ENCODE data around the gene FAM114A1.
"Not testable (repeated sequence)": the region's sequence is repeated elsewhere in the genome, so short reads cannot be mapped to it uniquely, and the experiment has no call there.

The FAM114A1 gene

GRCh38 chr4:38931125-38931524, 63.5 kb downstream of the FAM114A1 start:
- no peak overlapping the region for H3K27ac ChIP-seq (ENCODE audit: low read depth, low read length)
- H3K9ac ChIP-seq (ENCODE audit: low read length), result no peak overlapping the region
- H3K36me3 ChIP-seq (ENCODE audit: control insufficient read depth, insufficient read depth, low read length), result peaks cover 17% of the 10 kb centered on the region
- H3K27me3 ChIP-seq (ENCODE audit: control insufficient read depth, insufficient read depth, low read length), result no peaks in the 10 kb centered on the region
- no peak overlapping the region for H3K4me3 ChIP-seq (ENCODE audit: low read depth, low read length)
- no peaks in the 10 kb centered on the region for H3K9me3 ChIP-seq (ENCODE audit: control insufficient read depth, insufficient read depth, low read depth, low read length)
- H3K4me1 ChIP-seq (ENCODE audit: control insufficient read depth, insufficient read depth, low read length), result no peaks in the 10 kb centered on the region

GRCh38 chr4:38935391-38936073, 67.9 kb downstream of the FAM114A1 start:
- H3K36me3 ChIP-seq (ENCODE audit: control insufficient read depth, insufficient read depth, low read length), result peaks cover 22% of the 10 kb centered on the region
- no peak overlapping the region for H3K4me3 ChIP-seq (ENCODE audit: low read depth, low read length)
- no peaks in the 10 kb centered on the region for H3K4me1 ChIP-seq (ENCODE audit: control insufficient read depth, insufficient read depth, low read length)
- H3K27ac ChIP-seq (ENCODE audit: low read depth, low read length), result no peak overlapping the region
- no peak overlapping the region for H3K9ac ChIP-seq (ENCODE audit: low read length)
- H3K27me3 ChIP-seq (ENCODE audit: control insufficient read depth, insufficient read depth, low read length), result no peaks in the 10 kb centered on the region
- no peaks in the 10 kb centered on the region for H3K9me3 ChIP-seq (ENCODE audit: control insufficient read depth, insufficient read depth, low read depth, low read length)

GRCh38 chr4:38939165-38939564, 71.6 kb downstream of the FAM114A1 start:
- H3K27ac ChIP-seq (ENCODE audit: low read depth, low read length), result no peak overlapping the region
- H3K9me3 ChIP-seq (ENCODE audit: control insufficient read depth, insufficient read depth, low read depth, low read length), result no peaks in the 10 kb centered on the region
- no peak overlapping the region for H3K9ac ChIP-seq (ENCODE audit: low read length)
- no peaks in the 10 kb centered on the region for H3K27me3 ChIP-seq (ENCODE audit: control insufficient read depth, insufficient read depth, low read length)
- H3K4me3 ChIP-seq (ENCODE audit: low read depth, low read length), result no peak overlapping the region
- H3K36me3 ChIP-seq (ENCODE audit: control insufficient read depth, insufficient read depth, low read length), result peaks cover 11% of the 10 kb centered on the region; the same call in 1 of the 2 replicates
- H3K4me1 ChIP-seq (ENCODE audit: control insufficient read depth, insufficient read depth, low read length), result no peaks in the 10 kb centered on the region

DNA sequence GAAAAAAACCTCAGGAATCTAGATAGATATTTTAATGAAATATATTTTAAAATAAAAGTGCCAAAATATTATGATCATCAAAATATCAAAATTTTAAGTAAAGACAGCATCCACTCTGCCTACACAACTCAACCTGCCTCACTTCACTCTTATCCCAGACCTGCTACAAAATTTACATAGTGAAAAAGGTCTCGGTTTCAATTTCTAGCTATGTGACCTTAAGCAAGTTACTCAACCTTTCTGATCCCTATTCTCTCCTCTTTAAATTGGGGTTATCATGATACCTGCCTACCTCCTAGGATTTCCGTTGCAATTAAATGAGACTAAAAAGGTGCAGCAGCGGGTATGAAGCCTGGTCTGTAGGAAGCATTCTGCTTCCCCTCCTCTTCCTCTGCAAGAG, 72.9 kb downstream of the FAM114A1 start:
- no peaks in the 10 kb centered on the region for H3K9me3 ChIP-seq (ENCODE audit: control insufficient read depth, insufficient read depth, low read depth, low read length)
- H3K36me3 ChIP-seq (ENCODE audit: control insufficient read depth, insufficient read depth, low read length), result peaks cover 10% of the 10 kb centered on the region; the same call in 1 of the 2 replicates
- H3K4me1 ChIP-seq (ENCODE audit: control insufficient read depth, insufficient read depth, low read length), result no peaks in the 10 kb centered on the region
- no peak overlapping the region for H3K4me3 ChIP-seq (ENCODE audit: low read depth, low read length)
- H3K27ac ChIP-seq (ENCODE audit: low read depth, low read length), result no peak overlapping the region
- H3K9ac ChIP-seq (ENCODE audit: low read length), result no peak overlapping the region
- no peaks in the 10 kb centered on the region for H3K27me3 ChIP-seq (ENCODE audit: control insufficient read depth, insufficient read depth, low read length)

GRCh38 chr4:38941906-38942305, 74.3 kb downstream of the FAM114A1 start:
- not testable (repeated sequence) for H3K4me1 ChIP-seq (ENCODE audit: control insufficient read depth, insufficient read depth, low read length); H3K9ac ChIP-seq (ENCODE audit: low read length); H3K9me3 ChIP-seq (ENCODE audit: control insufficient read depth, insufficient read depth, low read depth, low read length); H3K4me3 ChIP-seq (ENCODE audit: low read depth, low read length); H3K27me3 ChIP-seq (ENCODE audit: control insufficient read depth, insufficient read depth, low read length); H3K27ac ChIP-seq (ENCODE audit: low read depth, low read length)
- peaks cover 10% of the 10 kb centered on the region; the same call in 1 of the 2 replicates for H3K36me3 ChIP-seq (ENCODE audit: control insufficient read depth, insufficient read depth, low read length)

DNA sequence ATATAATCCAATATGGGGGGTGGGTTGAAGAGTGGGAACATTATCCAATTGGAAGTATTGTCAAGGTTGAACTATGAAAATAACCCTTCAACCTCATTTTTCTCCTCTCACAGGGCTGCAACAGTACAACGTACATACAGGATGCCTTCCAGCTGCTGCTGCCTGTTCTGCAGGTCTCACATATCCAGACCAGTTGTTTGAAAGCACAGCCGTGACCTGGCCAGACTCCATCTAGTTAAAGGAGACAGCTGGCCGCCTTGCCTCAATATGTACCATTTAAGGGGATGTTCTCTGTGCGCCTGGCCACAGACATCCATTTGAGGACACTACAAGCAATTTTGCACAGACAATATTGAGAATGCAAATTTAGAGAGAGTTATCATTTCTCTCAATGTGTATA, 75.7 kb downstream of the FAM114A1 start:
- Histone ChIP-seq H3K27me3 (ENCODE audit: control insufficient read depth, insufficient read depth, low read length) (no peaks in the 10 kb centered on the region), H3K9me3 (ENCODE audit: control insufficient read depth, insufficient read depth, low read depth, low read length) (no peaks in the 10 kb centered on the region), H3K27ac (ENCODE audit: low read depth, low read length) (no peak overlapping the region), H3K4me3 (ENCODE audit: low read depth, low read length) (no peak overlapping the region), H3K9ac (ENCODE audit: low read length) (no peak overlapping the region), H3K4me1 (ENCODE audit: control insufficient read depth, insufficient read depth, low read length) (no peaks in the 10 kb centered on the region), H3K36me3 (ENCODE audit: control insufficient read depth, insufficient read depth, low read length) (peaks cover 2% of the 10 kb centered on the region; the same call in 1 of the 2 replicates)

- no peak overlapping the region for H3K9ac ChIP-seq (ENCODE audit: low read length)
- no peak overlapping the region for H3K27ac ChIP-seq (ENCODE audit: low read depth, low read length)
- H3K4me1 ChIP-seq (ENCODE audit: control insufficient read depth, insufficient read depth, low read length), result no peaks in the 10 kb centered on the region
- H3K36me3 ChIP-seq (ENCODE audit: control insufficient read depth, insufficient read depth, low read length), result no peaks in the 10 kb centered on the region
- H3K4me3 ChIP-seq (ENCODE audit: low read depth, low read length), result no peak overlapping the region
- H3K9me3 ChIP-seq (ENCODE audit: control insufficient read depth, insufficient read depth, low read depth, low read length), result no peaks in the 10 kb centered on the region
- no peaks in the 10 kb centered on the region for H3K27me3 ChIP-seq (ENCODE audit: control insufficient read depth, insufficient read depth, low read length)
Observed at GRCh38 chr4:38944440-38944839, 76.8 kb downstream of the FAM114A1 start.

DNA sequence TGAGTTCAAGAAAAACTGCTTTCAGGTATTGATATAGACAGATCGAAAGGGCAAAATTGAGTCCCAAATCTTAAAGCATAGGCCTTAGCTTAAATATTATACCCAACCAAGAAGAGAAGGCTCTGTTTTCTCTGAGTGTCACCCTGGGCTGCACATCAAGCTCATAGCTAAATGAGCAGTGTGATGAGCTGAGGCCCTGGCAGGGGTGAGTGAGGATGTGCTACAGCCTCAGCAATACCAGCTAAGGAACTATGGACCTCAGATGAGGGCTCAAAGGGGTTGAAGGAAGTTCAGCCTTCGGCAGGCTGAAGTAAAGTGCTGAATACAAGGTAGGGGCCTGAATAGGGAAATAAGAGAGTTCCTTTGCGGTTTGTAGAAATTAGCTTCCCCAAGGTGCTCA, 79.3 kb downstream of the FAM114A1 start:
- H3K4me1 ChIP-seq (ENCODE audit: control insufficient read depth, insufficient read depth, low read length), result no peaks in the 10 kb centered on the region
- H3K4me3 ChIP-seq (ENCODE audit: low read depth, low read length), result no peak overlapping the region
- no peak overlapping the region for H3K9ac ChIP-seq (ENCODE audit: low read length)
- H3K36me3 ChIP-seq (ENCODE audit: control insufficient read depth, insufficient read depth, low read length), result no peaks in the 10 kb centered on the region
- no peaks in the 10 kb centered on the region for H3K9me3 ChIP-seq (ENCODE audit: control insufficient read depth, insufficient read depth, low read depth, low read length)
- H3K27ac ChIP-seq (ENCODE audit: low read depth, low read length), result no peak overlapping the region
- H3K27me3 ChIP-seq (ENCODE audit: control insufficient read depth, insufficient read depth, low read length), result no peaks in the 10 kb centered on the region

GRCh38 chr4:38948551-38948950, 80.9 kb downstream of the FAM114A1 start:
- Histone ChIP-seq H3K9ac (ENCODE audit: low read length) (no peak overlapping the region), H3K36me3 (ENCODE audit: control insufficient read depth, insufficient read depth, low read length) (no peaks in the 10 kb centered on the region), H3K9me3 (ENCODE audit: control insufficient read depth, insufficient read depth, low read depth, low read length) (no peaks in the 10 kb centered on the region), H3K4me3 (ENCODE audit: low read depth, low read length) (no peak overlapping the region), H3K27ac (ENCODE audit: low read depth, low read length) (no peak overlapping the region), H3K27me3 (ENCODE audit: control insufficient read depth, insufficient read depth, low read length) (no peaks in the 10 kb centered on the region), H3K4me1 (ENCODE audit: control insufficient read depth, insufficient read depth, low read length) (no peaks in the 10 kb centered on the region)

DNA sequence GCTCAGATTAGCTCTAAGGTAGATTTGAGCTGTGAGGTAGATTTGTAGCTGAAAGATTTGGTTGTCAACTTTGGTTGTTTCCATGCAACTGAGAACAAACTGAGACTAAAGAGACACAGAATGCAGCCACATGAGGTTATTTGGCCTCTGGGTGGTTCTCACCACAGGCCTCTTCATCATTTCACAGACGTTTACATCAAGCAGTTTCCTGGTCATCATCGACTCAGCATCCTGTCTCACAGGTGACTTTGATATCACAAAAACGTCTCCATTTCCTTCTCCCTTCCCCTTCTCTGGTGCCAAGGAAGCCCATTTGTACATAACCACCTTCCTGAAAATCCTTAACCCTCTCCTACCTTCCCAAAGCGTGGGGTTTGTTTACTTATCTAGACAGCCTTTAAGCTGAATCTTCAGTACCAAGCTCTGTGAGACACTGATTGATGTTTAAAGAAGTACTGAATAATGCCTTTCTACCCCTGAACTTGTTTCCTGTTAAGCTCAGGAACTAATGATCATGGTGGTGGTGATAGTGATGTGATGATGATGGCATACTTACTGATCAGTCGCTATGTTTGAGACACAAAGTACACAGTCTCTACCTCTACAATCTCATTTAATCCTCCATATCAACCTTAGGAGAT, 81.9 kb downstream of the FAM114A1 start:
- Histone ChIP-seq H3K36me3 (ENCODE audit: control insufficient read depth, insufficient read depth, low read length) (no peaks in the 10 kb centered on the region), H3K9me3 (ENCODE audit: control insufficient read depth, insufficient read depth, low read depth, low read length) (no peaks in the 10 kb centered on the region), H3K27me3 (ENCODE audit: control insufficient read depth, insufficient read depth, low read length) (no peaks in the 10 kb centered on the region), H3K9ac (ENCODE audit: low read length) (no peak overlapping the region), H3K27ac (ENCODE audit: low read depth, low read length) (no peak overlapping the region), H3K4me1 (ENCODE audit: control insufficient read depth, insufficient read depth, low read length) (no peaks in the 10 kb centered on the region), H3K4me3 (ENCODE audit: low read depth, low read length) (no peak overlapping the region)

GRCh38 chr4:38950159-38950558, 82.6 kb downstream of the FAM114A1 start:
- Histone ChIP-seq H3K27me3 (ENCODE audit: control insufficient read depth, insufficient read depth, low read length) (no peaks in the 10 kb centered on the region), H3K9me3 (ENCODE audit: control insufficient read depth, insufficient read depth, low read depth, low read length) (no peaks in the 10 kb centered on the region), H3K4me1 (ENCODE audit: control insufficient read depth, insufficient read depth, low read length) (no peaks in the 10 kb centered on the region), H3K36me3 (ENCODE audit: control insufficient read depth, insufficient read depth, low read length) (no peaks in the 10 kb centered on the region), H3K9ac (ENCODE audit: low read length) (no peak overlapping the region), H3K4me3 (ENCODE audit: low read depth, low read length) (no peak overlapping the region), H3K27ac (ENCODE audit: low read depth, low read length) (no peak overlapping the region)
